HUES64 (cell line): ENCODE results near the gene PGM1.

Source experiments
- H3K27ac ChIP-seq: 2 replicates; pipeline ENCODE4 v1.7.0; 2013; ENCODE audit warnings: low read depth, low read length, inconsistent platforms
- H3K27me3 ChIP-seq: 2 replicates; pipeline ENCODE4 v1.6.1; 2013; ENCODE audit warnings: mild to moderate bottlenecking, low read length; ENCODE audit not compliant: insufficient read depth
- H3K36me3 ChIP-seq: 2 replicates; pipeline ENCODE4 v1.6.1; 2013; ENCODE audit warnings: mild to moderate bottlenecking, low read length; ENCODE audit not compliant: insufficient read depth
- H3K4me1 ChIP-seq: 2 replicates; pipeline ENCODE4 v1.6.1; 2013; ENCODE audit warnings: mild to moderate bottlenecking, low read length, moderate library complexity; ENCODE audit not compliant: insufficient read depth
- H3K4me3 ChIP-seq: 2 replicates; pipeline ENCODE4 v1.5.1; 2013; ENCODE audit warnings: mild to moderate bottlenecking, low read length, moderate library complexity
- H3K9ac ChIP-seq: 2 replicates; pipeline ENCODE4 v1.6.1; 2013; ENCODE audit warnings: mild to moderate bottlenecking, low read depth, low read length
- H3K9me3 ChIP-seq: 2 replicates; pipeline ENCODE4 v1.6.1; 2013; ENCODE audit warnings: low read depth, low read length; ENCODE audit not compliant: insufficient read depth
- WGBS: fragments of 150-250, 120-280 bp; methylation state at CpG from one replicate; pipeline ENCODE4 v1.1.7; 2013; ENCODE audit warnings: missing lambda C conversion rate; 5-methylcytosine and 5-hydroxymethylcytosine counted together

PGM1 gene

GRCh38 chr1:63703701-63704107, 110.5 kb downstream of the PGM1 start:
- H3K9ac ChIP-seq, result no peak overlapping the region
- peaks cover 9% of the 10 kb centered on the region for H3K4me1 ChIP-seq
- H3K27me3 ChIP-seq, result no peaks in the 10 kb centered on the region
- H3K4me3 ChIP-seq, result no peak overlapping the region
- WGBS, result 83% methylated on average over 8 of the region's 8 CpGs
- no peaks in the 10 kb centered on the region for H3K9me3 ChIP-seq
- H3K36me3 ChIP-seq, result no peaks in the 10 kb centered on the region
- no peak overlapping the region for H3K27ac ChIP-seq

GRCh38 chr1:63704443-63704842, 111.2 kb downstream of the PGM1 start:
- Histone ChIP-seq H3K36me3 (no peaks in the 10 kb centered on the region), H3K4me3 (no peak overlapping the region), H3K9ac (no peak overlapping the region), H3K27ac (no peak overlapping the region), H3K27me3 (no peaks in the 10 kb centered on the region), H3K9me3 (no peaks in the 10 kb centered on the region), H3K4me1 (peaks cover 9% of the 10 kb centered on the region)
- 91% methylated on average over 3 of the region's 3 CpGs for WGBS

- Histone ChIP-seq H3K27ac (no peak overlapping the region), H3K4me3 (no peak overlapping the region), H3K36me3 (no peaks in the 10 kb centered on the region), H3K27me3 (no peaks in the 10 kb centered on the region), H3K9me3 (no peaks in the 10 kb centered on the region), H3K4me1 (peaks cover 9% of the 10 kb centered on the region), H3K9ac (no peak overlapping the region)
- WGBS, result 90% methylated on average over 6 of the region's 6 CpGs
Observed at GRCh38 chr1:63705078-63705477, 111.9 kb downstream of the PGM1 start.

GRCh38 chr1:63709267-63709828, 116.1 kb downstream of the PGM1 start:
- Histone ChIP-seq H3K4me3 (no peak overlapping the region), H3K4me1 (peaks cover 7% of the 10 kb centered on the region), H3K27ac (no peak overlapping the region), H3K9ac (no peak overlapping the region), H3K9me3 (no peaks in the 10 kb centered on the region), H3K36me3 (no peaks in the 10 kb centered on the region), H3K27me3 (no peaks in the 10 kb centered on the region)
- WGBS, result 94% methylated on average over 7 of the region's 9 CpGs
